ENCODE data around the gene IL10RB. TPM values are rescaled to one million over a fixed set of nuclear protein-coding genes. Genes with fewer than 3 reads are reported as not detected.

IL10RB gene
- total and polyA plus RNA-seq, 3 donors from 2014 or later, result 14.3 to 19.3 (median 14.4) TPM

DNA sequence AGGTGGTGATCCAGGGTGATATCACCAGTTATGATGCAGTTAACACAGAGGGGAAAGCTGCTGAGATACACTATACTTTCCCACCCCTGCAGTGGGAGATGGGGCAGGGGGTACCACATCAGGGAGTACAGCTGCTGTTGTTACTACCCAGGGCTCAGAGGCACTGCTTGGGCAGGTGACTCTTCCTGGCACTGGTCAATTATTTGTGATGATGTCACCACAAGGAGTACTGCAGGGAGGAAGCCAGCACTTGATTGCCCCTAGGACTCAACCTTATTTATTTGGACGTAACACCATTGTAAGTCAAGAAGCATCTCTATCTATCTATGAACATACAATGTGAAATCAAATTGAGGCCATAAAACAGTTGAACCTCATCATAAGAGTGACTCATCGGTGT, 68.7 kb downstream of the IL10RB start:
- TF ChIP-seq POLR2A (IDR thresholded peaks at IDR 0.05), result no peak
- TF ChIP-seq, protein P1, sequence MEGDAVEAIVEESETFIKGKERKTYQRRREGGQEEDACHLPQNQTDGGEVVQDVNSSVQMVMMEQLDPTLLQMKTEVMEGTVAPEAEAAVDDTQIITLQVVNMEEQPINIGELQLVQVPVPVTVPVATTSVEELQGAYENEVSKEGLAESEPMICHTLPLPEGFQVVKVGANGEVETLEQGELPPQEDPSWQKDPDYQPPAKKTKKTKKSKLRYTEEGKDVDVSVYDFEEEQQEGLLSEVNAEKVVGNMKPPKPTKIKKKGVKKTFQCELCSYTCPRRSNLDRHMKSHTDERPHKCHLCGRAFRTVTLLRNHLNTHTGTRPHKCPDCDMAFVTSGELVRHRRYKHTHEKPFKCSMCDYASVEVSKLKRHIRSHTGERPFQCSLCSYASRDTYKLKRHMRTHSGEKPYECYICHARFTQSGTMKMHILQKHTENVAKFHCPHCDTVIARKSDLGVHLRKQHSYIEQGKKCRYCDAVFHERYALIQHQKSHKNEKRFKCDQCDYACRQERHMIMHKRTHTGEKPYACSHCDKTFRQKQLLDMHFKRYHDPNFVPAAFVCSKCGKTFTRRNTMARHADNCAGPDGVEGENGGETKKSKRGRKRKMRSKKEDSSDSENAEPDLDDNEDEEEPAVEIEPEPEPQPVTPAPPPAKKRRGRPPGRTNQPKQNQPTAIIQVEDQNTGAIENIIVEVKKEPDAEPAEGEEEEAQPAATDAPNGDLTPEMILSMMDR (IDR thresholded peaks at IDR 0.05), result no peak
- WGBS, 2 donors, result 81 to 95% methylated on average over 2 of the region's 2 CpGs
- Histone ChIP-seq H3K27me3 (no peaks in the 10 kb centered on the region), H3K27ac (no peak overlapping the region), H3K36me3 (ENCODE audit: low read depth, missing control alignments) (no peaks in the 10 kb centered on the region), H3K4me3 (no peak overlapping the region), H3K9me3 (no peaks in the 10 kb centered on the region), H3K4me1 (no peaks in the 10 kb centered on the region)
- intact Hi-C loops (cut with DNase I; ENCODE audit: low total_unique reads), result no loop called here
- no peak for DNase-seq

DNA sequence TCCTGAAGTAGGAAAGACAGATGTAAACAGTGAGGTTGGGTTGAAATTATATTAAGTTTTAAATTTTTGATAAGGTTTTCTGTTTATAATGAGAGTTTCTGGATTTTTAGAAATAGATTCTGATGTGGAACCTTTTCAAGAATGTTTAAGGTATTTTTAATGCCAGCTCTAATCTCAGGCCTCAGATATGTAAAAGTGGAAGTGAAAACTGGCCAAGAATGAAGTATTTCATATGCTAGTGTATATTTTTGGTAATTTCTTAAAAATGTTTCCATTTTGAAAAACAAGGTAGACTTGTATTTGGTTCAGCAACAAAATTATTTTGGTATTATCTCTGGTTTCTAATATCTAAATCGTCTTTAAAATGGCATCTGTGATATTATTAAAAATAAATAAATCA, 73.0 kb downstream of the IL10RB start:
- Histone ChIP-seq H3K9me3 (no peaks in the 10 kb centered on the region), H3K27ac (no peak overlapping the region), H3K36me3 (ENCODE audit: low read depth, missing control alignments) (no peaks in the 10 kb centered on the region), H3K4me3 (no peak overlapping the region), H3K4me1 (no peaks in the 10 kb centered on the region), H3K27me3 (no peaks in the 10 kb centered on the region)
- no peak for TF ChIP-seq POLR2A (IDR thresholded peaks at IDR 0.05)
- TF ChIP-seq, protein P1 (IDR thresholded peaks at IDR 0.05), result no peak
- WGBS, 2 donors, result 67 to 86% methylated on average over 1 of the region's 1 CpG
- no peak for DNase-seq
- intact Hi-C loops (cut with DNase I; ENCODE audit: low total_unique reads), result no loop called here

- no peak overlapping the region for H3K4me3 ChIP-seq
- 62 to 80% methylated on average over 2 of the region's 2 CpGs for WGBS, 2 donors
- no peak for TF ChIP-seq POLR2A (IDR thresholded peaks at IDR 0.05)
- TF ChIP-seq, protein P1 (IDR thresholded peaks at IDR 0.05), result no peak
- no peaks in the 10 kb centered on the region for H3K4me1 ChIP-seq
- intact Hi-C loops (cut with DNase I; ENCODE audit: low total_unique reads), result no loop called here
- H3K36me3 ChIP-seq (ENCODE audit: low read depth, missing control alignments), result no peaks in the 10 kb centered on the region
- H3K27ac ChIP-seq, result no peak overlapping the region
- DNase-seq, result no peak
- no peaks in the 10 kb centered on the region for H3K9me3 ChIP-seq
- no peaks in the 10 kb centered on the region for H3K27me3 ChIP-seq
Measured at GRCh38 chr21:33339918-33340317, 73.8 kb downstream of the IL10RB start.

DNA sequence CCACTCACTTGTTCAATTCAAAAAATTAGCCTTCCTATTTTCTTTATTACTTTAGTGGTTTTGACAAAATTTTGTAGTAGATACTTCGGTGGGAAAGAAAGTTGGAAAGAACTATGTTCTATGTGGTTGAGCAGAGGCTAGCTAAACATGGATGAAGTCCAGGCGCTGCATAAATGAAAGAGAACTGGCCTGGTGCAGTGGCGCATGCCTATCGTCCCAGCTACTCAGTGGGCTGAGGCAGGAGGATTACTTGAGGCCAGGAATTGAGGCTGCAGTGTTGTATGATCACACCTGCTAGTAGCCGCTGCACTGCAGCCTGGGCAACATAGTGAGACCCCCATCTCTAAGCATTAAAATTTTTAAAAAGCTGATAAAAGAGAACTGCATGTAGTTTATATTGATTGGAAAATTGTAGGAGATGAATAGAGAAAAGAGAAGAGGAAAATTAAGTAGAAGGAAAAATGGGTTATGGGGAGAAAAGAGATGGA, 79.6 kb downstream of the IL10RB start:
- Histone ChIP-seq H3K27ac (no peak overlapping the region), H3K27me3 (no peaks in the 10 kb centered on the region), H3K36me3 (ENCODE audit: low read depth, missing control alignments) (no peaks in the 10 kb centered on the region), H3K9me3 (no peaks in the 10 kb centered on the region), H3K4me3 (no peak overlapping the region), H3K4me1 (no peaks in the 10 kb centered on the region)
- TF ChIP-seq, protein P1 (IDR thresholded peaks at IDR 0.05), result no peak
- TF ChIP-seq POLR2A (IDR thresholded peaks at IDR 0.05), result no peak
- DNase-seq, result no peak
- WGBS, 2 donors, result 90 to 95% methylated on average over 5 of the region's 5 CpGs
- intact Hi-C loops (cut with DNase I; ENCODE audit: low total_unique reads), result no loop called here

Other genes with a start within 250 kb of the IL10RB start
- not detected for gene OLIG2, start 240.4 kb upstream of the IL10RB start, total RNA-seq
- not detected for gene OLIG2, start 240.4 kb upstream of the IL10RB start, polyA plus RNA-seq (ENCODE audit: insufficient read depth, low read depth, low replicate concordance)
- gene OLIG1, start 196.2 kb upstream of the IL10RB start, total RNA-seq, result 1 to 10 TPM; 4.3 to 5.1 TPM
- 3.9 TPM for gene OLIG1, start 196.2 kb upstream of the IL10RB start, polyA plus RNA-seq (ENCODE audit: insufficient read depth, low read depth, low replicate concordance)
- gene IFNAR2, start 36.4 kb upstream of the IL10RB start, total RNA-seq, result 10 to 100 TPM in 1 of 2 donors, 1 to 10 TPM in 1; 8.6 to 13.1 TPM
- 10.7 TPM for gene IFNAR2, start 36.4 kb upstream of the IL10RB start, polyA plus RNA-seq (ENCODE audit: insufficient read depth, low read depth, low replicate concordance)
- gene IFNAR1, start 58.6 kb downstream of the IL10RB start, total RNA-seq, result 10 to 100 TPM; 22.8 to 25.0 TPM
- 22.1 TPM for gene IFNAR1, start 58.6 kb downstream of the IL10RB start, polyA plus RNA-seq (ENCODE audit: insufficient read depth, low read depth, low replicate concordance)
- gene IFNGR2, start 137.0 kb downstream of the IL10RB start, total RNA-seq, result 100 to 1,000 TPM in 1 of 2 donors, 10 to 100 TPM in 1; 87.6 to 108 TPM
- gene IFNGR2, start 137.0 kb downstream of the IL10RB start, polyA plus RNA-seq (ENCODE audit: insufficient read depth, low read depth, low replicate concordance), result 91.9 TPM
- gene TMEM50B, start 213.6 kb downstream of the IL10RB start, total RNA-seq, result 100 to 1,000 TPM in 1 of 2 donors, 10 to 100 TPM in 1; 57.8 to 115 TPM
- 70.6 TPM for gene TMEM50B, start 213.6 kb downstream of the IL10RB start, polyA plus RNA-seq (ENCODE audit: insufficient read depth, low read depth, low replicate concordance)
- 1 to 10 TPM; 7.3 to 9.3 TPM for gene DNAJC28, start 225.3 kb downstream of the IL10RB start, total RNA-seq
- gene DNAJC28, start 225.3 kb downstream of the IL10RB start, polyA plus RNA-seq (ENCODE audit: insufficient read depth, low read depth, low replicate concordance), result 9.3 TPM